Measurements from ENCODE around the gene PRSS57.
A peak's percentile ranks its signal among the peaks of the same experiment; 100 is the strongest.
"Not testable (repeated sequence)": the region's sequence is repeated elsewhere in the genome, so short reads cannot be mapped to it uniquely, and the experiment has no call there.

PRSS57 gene

GRCh38 chr19:666985-667573 is 28.2 kb downstream of the PRSS57 start:
- DNase-seq: not testable (repeated sequence)

- DNase-seq: peak; percentile 77
Observed at GRCh38 chr19:664913-665443, 30.3 kb downstream of the PRSS57 start.

GRCh38 chr19:663682-664117 is 31.6 kb downstream of the PRSS57 start:
- DNase-seq: no peak

- peak; percentile 89 for DNase-seq
Observed at GRCh38 chr19:662962-663681, 32.1 kb downstream of the PRSS57 start, which contains the start of gene RNF126. RNF126 (minus strand) TSS chr19:663214; CDS start chr19:663121, 93 bp downstream.

- peak; percentile 64 for DNase-seq
Observed at GRCh38 chr19:662207-662961, 32.9 kb downstream of the PRSS57 start.

- DNase-seq: peak; percentile 69
Observed at GRCh38 chr19:661427-662196, 33.6 kb downstream of the PRSS57 start.

- DNase-seq: no peak
Observed at GRCh38 chr19:660793-661426, 34.3 kb downstream of the PRSS57 start.

GRCh38 chr19:658916-659839 is 36.1 kb downstream of the PRSS57 start:
- no peak for DNase-seq

GRCh38 chr19:658059-658839 is 37.0 kb downstream of the PRSS57 start:
- DNase-seq: no peak

GRCh38 chr19:657611-658010 is 37.6 kb downstream of the PRSS57 start:
- no peak for DNase-seq

- no peak for DNase-seq
Observed at GRCh38 chr19:656751-657559, 38.3 kb downstream of the PRSS57 start.

GRCh38 chr19:655691-656090 is 39.6 kb downstream of the PRSS57 start:
- DNase-seq: no peak

- DNase-seq: no peak
Observed at GRCh38 chr19:653425-653824, 41.8 kb downstream of the PRSS57 start.

- DNase-seq: no peak
Observed at GRCh38 chr19:652467-653389, 42.5 kb downstream of the PRSS57 start.

GRCh38 chr19:651991-652390 is 43.3 kb downstream of the PRSS57 start:
- DNase-seq: no peak

- DNase-seq: no peak
Observed at GRCh38 chr19:651114-651818, 44.0 kb downstream of the PRSS57 start.

- no peak for DNase-seq
Observed at GRCh38 chr19:650121-650520, 45.1 kb downstream of the PRSS57 start.

Measured in hematopoietic multipotent progenitor cell treated with erythropoietin and hydrocortisone succinate and interleukin-3 and kit ligand, for 8 days (in vitro differentiated cells).